ENCODE data around the gene OR56A4.

The OR56A4 gene

GRCh38 chr11:6025056-6025455 lies 18.3 kb upstream of the OR56A4 start:
- Mint-ChIP-seq H3K9me3 (no peaks in the 10 kb centered on the region), H3K27ac (no peak overlapping the region), H3K4me1 (no peaks in the 10 kb centered on the region), H3K4me3 (no peak overlapping the region), H3K36me3 (ENCODE audit: low read depth) (no peaks in the 10 kb centered on the region), H3K27me3 (ENCODE audit: low read depth, poor library complexity) (peaks cover 8% of the 10 kb centered on the region)
- DNase-seq, result no peak
- TF ChIP-seq, protein P1, sequence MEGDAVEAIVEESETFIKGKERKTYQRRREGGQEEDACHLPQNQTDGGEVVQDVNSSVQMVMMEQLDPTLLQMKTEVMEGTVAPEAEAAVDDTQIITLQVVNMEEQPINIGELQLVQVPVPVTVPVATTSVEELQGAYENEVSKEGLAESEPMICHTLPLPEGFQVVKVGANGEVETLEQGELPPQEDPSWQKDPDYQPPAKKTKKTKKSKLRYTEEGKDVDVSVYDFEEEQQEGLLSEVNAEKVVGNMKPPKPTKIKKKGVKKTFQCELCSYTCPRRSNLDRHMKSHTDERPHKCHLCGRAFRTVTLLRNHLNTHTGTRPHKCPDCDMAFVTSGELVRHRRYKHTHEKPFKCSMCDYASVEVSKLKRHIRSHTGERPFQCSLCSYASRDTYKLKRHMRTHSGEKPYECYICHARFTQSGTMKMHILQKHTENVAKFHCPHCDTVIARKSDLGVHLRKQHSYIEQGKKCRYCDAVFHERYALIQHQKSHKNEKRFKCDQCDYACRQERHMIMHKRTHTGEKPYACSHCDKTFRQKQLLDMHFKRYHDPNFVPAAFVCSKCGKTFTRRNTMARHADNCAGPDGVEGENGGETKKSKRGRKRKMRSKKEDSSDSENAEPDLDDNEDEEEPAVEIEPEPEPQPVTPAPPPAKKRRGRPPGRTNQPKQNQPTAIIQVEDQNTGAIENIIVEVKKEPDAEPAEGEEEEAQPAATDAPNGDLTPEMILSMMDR (IDR thresholded peaks at IDR 0.05), result no peak

- peak; percentile 12 for DNase-seq
- no peaks in the 10 kb centered on the region for H3K4me1 Mint-ChIP-seq
- no peak overlapping the region for H3K27ac Mint-ChIP-seq
- H3K27me3 Mint-ChIP-seq (ENCODE audit: low read depth, poor library complexity), result peaks cover 8% of the 10 kb centered on the region
- no peak overlapping the region for H3K4me3 Mint-ChIP-seq
- H3K36me3 Mint-ChIP-seq (ENCODE audit: low read depth), result no peaks in the 10 kb centered on the region
- TF ChIP-seq, protein P1 (IDR thresholded peaks at IDR 0.05), result peak; percentile 59
- no peaks in the 10 kb centered on the region for H3K9me3 Mint-ChIP-seq
Observed at GRCh38 chr11:6022956-6023355, 16.2 kb upstream of the OR56A4 start.

DNA sequence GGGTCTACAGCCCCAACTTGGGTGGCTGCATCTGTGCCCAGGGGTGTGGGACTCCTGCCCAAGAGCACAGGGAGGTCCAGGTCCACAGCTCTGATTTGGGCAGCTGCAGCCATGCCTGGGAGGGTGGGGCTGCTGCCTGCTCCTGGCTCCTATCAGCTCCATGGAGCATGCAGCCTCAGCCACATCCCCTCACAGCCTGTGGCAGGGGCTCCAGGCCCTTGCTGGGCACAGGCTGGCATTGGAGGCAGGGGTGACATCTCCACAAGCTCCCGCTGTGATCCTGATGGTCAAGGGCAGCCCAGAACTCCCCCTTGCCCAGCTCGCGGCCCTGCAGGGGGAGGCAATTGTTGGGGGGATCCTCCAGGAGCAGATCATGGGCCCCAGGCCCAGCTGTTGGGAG lies 6.3 kb upstream of the OR56A4 start:
- H3K27me3 Mint-ChIP-seq (ENCODE audit: low read depth, poor library complexity), result peaks cover 15% of the 10 kb centered on the region
- H3K27ac Mint-ChIP-seq, result no peak overlapping the region
- TF ChIP-seq, protein P1 (IDR thresholded peaks at IDR 0.05), result no peak
- peaks cover 21% of the 10 kb centered on the region for H3K9me3 Mint-ChIP-seq
- no peaks in the 10 kb centered on the region for H3K36me3 Mint-ChIP-seq (ENCODE audit: low read depth)
- DNase-seq, result no peak
- no peaks in the 10 kb centered on the region for H3K4me1 Mint-ChIP-seq
- H3K4me3 Mint-ChIP-seq, result no peak overlapping the region

DNA sequence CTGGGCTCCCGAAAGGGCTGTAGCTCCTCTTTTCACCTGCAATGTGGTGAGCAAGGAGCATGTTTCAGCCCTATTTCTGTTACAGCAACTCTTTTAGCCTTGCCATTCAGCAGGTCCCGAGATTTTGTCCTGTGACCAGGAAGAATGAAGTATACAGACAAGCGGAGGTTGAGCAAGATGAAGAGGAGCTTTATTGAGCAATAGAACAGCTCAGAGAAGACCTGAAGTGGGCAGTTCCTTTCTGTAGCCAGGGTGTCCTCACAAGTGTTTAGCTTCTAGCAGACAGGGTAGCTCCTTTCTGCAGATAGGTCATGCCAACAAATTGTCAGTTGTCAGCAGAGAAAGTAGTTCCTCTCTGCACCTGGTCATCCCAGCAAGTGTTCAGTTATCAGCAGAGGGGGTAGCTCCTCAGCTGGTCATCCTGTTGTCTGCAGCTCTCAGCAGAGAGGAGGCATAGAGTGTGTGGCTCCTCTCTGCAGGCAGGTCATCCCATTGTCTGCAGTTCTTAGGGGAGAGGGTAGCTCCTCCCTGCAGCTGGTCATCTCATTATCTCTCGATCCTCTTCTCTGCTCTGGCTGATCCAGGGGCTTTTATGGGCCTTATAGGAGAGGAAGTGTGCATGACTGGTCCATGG lies 5.4 kb upstream of the OR56A4 start:
- H3K27ac Mint-ChIP-seq, result no peak overlapping the region
- H3K4me3 Mint-ChIP-seq, result no peak overlapping the region
- DNase-seq, result no peak
- no peaks in the 10 kb centered on the region for H3K4me1 Mint-ChIP-seq
- TF ChIP-seq, protein P1 (IDR thresholded peaks at IDR 0.05), result no peak
- H3K27me3 Mint-ChIP-seq (ENCODE audit: low read depth, poor library complexity), result peaks cover 12% of the 10 kb centered on the region
- no peaks in the 10 kb centered on the region for H3K36me3 Mint-ChIP-seq (ENCODE audit: low read depth)
- H3K9me3 Mint-ChIP-seq, result peaks cover 17% of the 10 kb centered on the region

DNA sequence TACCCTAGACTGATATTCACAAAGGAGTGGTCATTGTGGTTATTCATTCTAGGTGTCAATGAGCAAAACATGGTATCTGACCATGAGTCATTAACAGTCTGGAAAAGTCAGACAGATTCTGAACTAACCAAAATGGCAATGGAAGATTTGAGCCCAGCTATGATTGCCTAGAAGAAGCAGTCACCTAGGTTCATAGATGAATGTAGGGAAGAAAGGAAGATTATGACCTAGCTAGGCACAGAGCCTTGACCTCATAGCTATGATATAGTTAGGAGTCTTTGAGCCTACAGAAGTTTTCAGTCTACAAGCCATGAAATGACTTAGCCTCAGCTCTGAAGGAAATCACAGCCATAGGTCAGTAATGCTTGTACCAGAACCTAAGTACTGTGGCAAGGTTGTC lies 351 bp downstream of the OR56A4 start:
- TF ChIP-seq, protein P1 (IDR thresholded peaks at IDR 0.05), result no peak
- H3K27me3 Mint-ChIP-seq (ENCODE audit: low read depth, poor library complexity), result peaks cover 19% of the 10 kb centered on the region
- H3K27ac Mint-ChIP-seq, result no peak overlapping the region
- H3K9me3 Mint-ChIP-seq, result no peaks in the 10 kb centered on the region
- H3K36me3 Mint-ChIP-seq (ENCODE audit: low read depth), result no peaks in the 10 kb centered on the region
- DNase-seq, result no peak
- H3K4me3 Mint-ChIP-seq, result no peak overlapping the region
- H3K4me1 Mint-ChIP-seq, result no peaks in the 10 kb centered on the region

DNA sequence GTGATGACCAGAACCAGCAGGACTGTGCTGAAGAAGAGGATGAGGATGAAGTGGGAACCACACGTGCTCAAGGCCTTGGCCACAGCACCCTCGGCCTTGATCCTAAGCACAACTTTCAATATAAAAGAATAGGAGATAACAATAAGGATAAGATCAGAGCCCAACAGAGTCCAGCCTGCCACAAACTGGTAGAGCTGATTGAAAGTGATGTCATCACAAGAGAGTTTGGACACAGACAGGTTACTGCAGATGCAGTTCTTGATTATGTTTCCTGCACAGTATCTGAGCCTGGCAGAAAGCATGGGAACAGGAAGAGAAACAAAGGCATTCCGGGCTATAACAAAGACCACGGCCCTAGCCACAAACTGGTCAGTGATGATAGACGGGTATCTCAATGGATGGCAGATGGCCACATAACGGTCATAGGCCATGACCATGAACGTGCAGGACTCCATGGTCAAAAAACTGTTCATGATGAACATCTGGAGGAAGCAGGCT lies 4.5 kb downstream of the OR56A4 start:
- Mint-ChIP-seq H3K27ac (no peak overlapping the region), H3K4me3 (no peak overlapping the region), H3K27me3 (ENCODE audit: low read depth, poor library complexity) (peaks cover 16% of the 10 kb centered on the region), H3K36me3 (ENCODE audit: low read depth) (no peaks in the 10 kb centered on the region), H3K4me1 (no peaks in the 10 kb centered on the region), H3K9me3 (no peaks in the 10 kb centered on the region)
- DNase-seq, result no peak
- TF ChIP-seq, protein P1 (IDR thresholded peaks at IDR 0.05), result no peak

All from nephron progenitor cell (in vitro differentiated cells).